HEK293 (cell line): ENCODE measurements around the gene PKD2L1.

Experiments used
- CTCF ChIA-PET: fragments of 350-600 bp; formaldehyde crosslinking; extraction: SDS; loops from one replicate; lab custom pipeline; 2021; ENCODE audit warnings: antibody characterized with exemption; lab: Yijun Ruan, JAX
- POLR2A ChIA-PET: fragments of 300-600 bp; formaldehyde crosslinking; extraction: SDS; loops from one replicate; lab custom pipeline; 2020; ENCODE audit warnings: antibody characterized with exemption, inconsistent platforms; lab: Yijun Ruan, JAX
- H3K27ac ChIP-seq: fragments of 200-500 bp; sonication (Bioruptor generic); 2 replicates; pipeline ENCODE4 v1.5.1; 2014; ENCODE audit warnings: low read depth, low read length, control low read depth, inconsistent platforms; ENCODE audit errors: extremely low read depth
- H3K36me3 ChIP-seq, 2 experiments: fragments of 200-500 bp in 1 of 2; sonication (Bioruptor generic) in 1 of 2; 1 replicate in 1 of 2; 2 replicates in 1 of 2; pipeline ENCODE4 v1.5.1; 2014 to 2017; ENCODE audit warnings: inconsistent platforms in 2 of 2, low read length in 2 of 2; ENCODE audit not compliant: control insufficient read depth in 2 of 2, insufficient read depth in 1 of 2
- H3K4me1 ChIP-seq: fragments of 200-500 bp; sonication (Bioruptor generic); 2 replicates; pipeline ENCODE4 v1.5.1; 2014; ENCODE audit warnings: mild to moderate bottlenecking, low read length, inconsistent platforms; ENCODE audit not compliant: control insufficient read depth, insufficient read depth
- H3K4me3 ChIP-seq: 2 replicates; pipeline ENCODE4 v1.5.1; 2011; ENCODE audit warnings: low read depth, mild to moderate bottlenecking, control low read depth, low read length, moderate library complexity
- H3K9me3 ChIP-seq: fragments of 200-500 bp; sonication (Bioruptor generic); 2 replicates; pipeline ENCODE4 v1.5.1; 2014; ENCODE audit warnings: low read depth, low read length, inconsistent platforms; ENCODE audit not compliant: control insufficient read depth, insufficient read depth
- ELK4 ChIP-seq: IDR thresholded peaks from 2 replicates; pipeline ENCODE4 v1.6.1; 2011; ENCODE audit warnings: mild to moderate bottlenecking, low read depth, low read length, borderline replicate concordance
- HIC1 ChIP-seq: fragments of 450-650 bp; formaldehyde crosslinking; IDR thresholded peaks from 2 replicates; pipeline ENCODE4 v1.5.1; 2016; ENCODE audit warnings: missing biosample characterization, missing genetic modification characterization
- IKZF3 ChIP-seq: fragments of 450-650 bp; IDR thresholded peaks from 2 replicates; pipeline ENCODE4 v1.5.0; 2018; ENCODE audit warnings: missing biosample characterization, mild to moderate bottlenecking, missing genetic modification characterization, moderate library complexity
- KLF10 ChIP-seq: fragments of 450-650 bp; IDR thresholded peaks from 2 replicates; pipeline ENCODE4 v1.5.1; 2018; ENCODE audit warnings: missing biosample characterization, mild to moderate bottlenecking, missing genetic modification characterization
- ZNF148 ChIP-seq: fragments of 450-650 bp; formaldehyde crosslinking; IDR thresholded peaks from 2 replicates; pipeline ENCODE4 v1.5.0; 2017; ENCODE audit warnings: missing biosample characterization, missing genetic modification characterization, borderline replicate concordance
- ZNF174 ChIP-seq: fragments of 450-650 bp; formaldehyde crosslinking; IDR thresholded peaks from 2 replicates; pipeline ENCODE4 v1.5.0; 2017; ENCODE audit warnings: missing biosample characterization, mild to moderate bottlenecking, missing genetic modification characterization
- ZNF302 ChIP-seq: fragments of 450-650 bp; formaldehyde crosslinking; IDR thresholded peaks from 2 replicates; pipeline ENCODE4 v1.5.1; 2016; ENCODE audit warnings: missing biosample characterization, missing genetic modification characterization, low read depth
- ZNF530 ChIP-seq: fragments of 450-650 bp; formaldehyde crosslinking; IDR thresholded peaks from 2 replicates; pipeline ENCODE4 v1.5.1; 2016; ENCODE audit warnings: low read depth, missing biosample characterization, missing genetic modification characterization
- ZNF704 ChIP-seq: fragments of 450-650 bp; formaldehyde crosslinking; IDR thresholded peaks from 2 replicates; pipeline ENCODE4 v1.5.1; 2016; ENCODE audit warnings: missing biosample characterization, missing genetic modification characterization
- ZNF792 ChIP-seq: fragments of 450-650 bp; formaldehyde crosslinking; IDR thresholded peaks from 2 replicates; pipeline ENCODE4 v1.5.1; 2016; ENCODE audit warnings: missing biosample characterization, missing genetic modification characterization
- TF ChIP-seq, protein P1 (sequence below): fragments of 450-650 bp; formaldehyde crosslinking; IDR thresholded peaks from 2 replicates; pipeline ENCODE4 v1.5.1; 2016; ENCODE audit warnings: missing biosample characterization, missing genetic modification characterization
- TF ChIP-seq, protein P2 (sequence below): fragments of 450-650 bp; formaldehyde crosslinking; IDR thresholded peaks from 2 replicates; pipeline ENCODE4 v1.5.1; 2017; ENCODE audit warnings: missing biosample characterization, missing genetic modification characterization

PKD2L1 gene

GRCh38 chr10:100364175-100364574 lies 34.1 kb upstream of the PKD2L1 start (continued):
- TF ChIP-seq, protein P1, sequence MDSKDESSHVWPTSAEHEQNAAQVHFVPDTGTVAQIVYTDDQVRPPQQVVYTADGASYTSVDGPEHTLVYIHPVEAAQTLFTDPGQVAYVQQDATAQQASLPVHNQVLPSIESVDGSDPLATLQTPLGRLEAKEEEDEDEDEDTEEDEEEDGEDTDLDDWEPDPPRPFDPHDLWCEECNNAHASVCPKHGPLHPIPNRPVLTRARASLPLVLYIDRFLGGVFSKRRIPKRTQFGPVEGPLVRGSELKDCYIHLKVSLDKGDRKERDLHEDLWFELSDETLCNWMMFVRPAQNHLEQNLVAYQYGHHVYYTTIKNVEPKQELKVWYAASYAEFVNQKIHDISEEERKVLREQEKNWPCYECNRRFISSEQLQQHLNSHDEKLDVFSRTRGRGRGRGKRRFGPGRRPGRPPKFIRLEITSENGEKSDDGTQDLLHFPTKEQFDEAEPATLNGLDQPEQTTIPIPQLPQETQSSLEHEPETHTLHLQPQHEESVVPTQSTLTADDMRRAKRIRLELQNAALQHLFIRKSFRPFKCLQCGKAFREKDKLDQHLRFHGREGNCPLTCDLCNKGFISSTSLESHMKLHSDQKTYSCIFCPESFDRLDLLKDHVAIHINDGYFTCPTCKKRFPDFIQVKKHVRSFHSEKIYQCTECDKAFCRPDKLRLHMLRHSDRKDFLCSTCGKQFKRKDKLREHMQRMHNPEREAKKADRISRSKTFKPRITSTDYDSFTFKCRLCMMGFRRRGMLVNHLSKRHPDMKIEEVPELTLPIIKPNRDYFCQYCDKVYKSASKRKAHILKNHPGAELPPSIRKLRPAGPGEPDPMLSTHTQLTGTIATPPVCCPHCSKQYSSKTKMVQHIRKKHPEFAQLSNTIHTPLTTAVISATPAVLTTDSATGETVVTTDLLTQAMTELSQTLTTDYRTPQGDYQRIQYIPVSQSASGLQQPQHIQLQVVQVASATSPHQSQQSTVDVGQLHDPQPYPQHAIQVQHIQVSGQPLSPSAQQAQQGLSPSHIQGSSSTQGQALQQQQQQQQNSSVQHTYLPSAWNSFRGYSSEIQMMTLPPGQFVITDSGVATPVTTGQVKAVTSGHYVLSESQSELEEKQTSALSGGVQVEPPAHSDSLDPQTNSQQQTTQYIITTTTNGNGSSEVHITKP (tag by site-specific recombination), result no peak
- no peak for TF ChIP-seq ZNF704
- TF ChIP-seq ZNF530 (tag by site-specific recombination), result no peak
- no peak for TF ChIP-seq HIC1 (tag by site-specific recombination)
- no peak for TF ChIP-seq ELK4
- TF ChIP-seq ZNF792 (tag by site-specific recombination), result no peak
- no peak for TF ChIP-seq ZNF302
- TF ChIP-seq ZNF174 (tag by site-specific recombination), result no peak
- no peak for TF ChIP-seq KLF10 (tag by site-specific recombination)

- H3K36me3 ChIP-seq, result peaks cover 31 to 45% of the 10 kb centered on the region in 2 experiments
- no peaks in the 10 kb centered on the region for H3K9me3 ChIP-seq
- TF ChIP-seq ZNF148 (tag by site-specific recombination), result no peak
- TF ChIP-seq, protein P2, sequence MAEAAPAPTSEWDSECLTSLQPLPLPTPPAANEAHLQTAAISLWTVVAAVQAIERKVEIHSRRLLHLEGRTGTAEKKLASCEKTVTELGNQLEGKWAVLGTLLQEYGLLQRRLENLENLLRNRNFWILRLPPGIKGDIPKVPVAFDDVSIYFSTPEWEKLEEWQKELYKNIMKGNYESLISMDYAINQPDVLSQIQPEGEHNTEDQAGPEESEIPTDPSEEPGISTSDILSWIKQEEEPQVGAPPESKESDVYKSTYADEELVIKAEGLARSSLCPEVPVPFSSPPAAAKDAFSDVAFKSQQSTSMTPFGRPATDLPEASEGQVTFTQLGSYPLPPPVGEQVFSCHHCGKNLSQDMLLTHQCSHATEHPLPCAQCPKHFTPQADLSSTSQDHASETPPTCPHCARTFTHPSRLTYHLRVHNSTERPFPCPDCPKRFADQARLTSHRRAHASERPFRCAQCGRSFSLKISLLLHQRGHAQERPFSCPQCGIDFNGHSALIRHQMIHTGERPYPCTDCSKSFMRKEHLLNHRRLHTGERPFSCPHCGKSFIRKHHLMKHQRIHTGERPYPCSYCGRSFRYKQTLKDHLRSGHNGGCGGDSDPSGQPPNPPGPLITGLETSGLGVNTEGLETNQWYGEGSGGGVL (tag by site-specific recombination), result no peak
- TF ChIP-seq IKZF3, result no peak
- TF ChIP-seq, all 188 proteins: peak for 0
- no peak overlapping the region for H3K4me3 ChIP-seq
- H3K27ac ChIP-seq, result peak overlapping the region; percentile 52
- POLR2A ChIA-PET, result interaction anchor here (0.9 to 3.4 kb wide), 4 partner anchors 11 to 76 kb away, joined by 4 to 15 read pairs (median 8); partner anchors contain the start of gene SCD
- CTCF ChIA-PET, result interaction anchor here (1.0 to 4.2 kb wide), 2 partner anchors 21 to 70 kb away, joined by 3 to 18 read pairs; no protein-coding TSS in a partner anchor
- peaks cover 16% of the 10 kb centered on the region for H3K4me1 ChIP-seq
Measured at GRCh38 chr10:100362570-100363496, 32.8 kb upstream of the PKD2L1 start.
